Measurements from ENCODE around the gene CCL27.

CCL27 gene

DNA sequence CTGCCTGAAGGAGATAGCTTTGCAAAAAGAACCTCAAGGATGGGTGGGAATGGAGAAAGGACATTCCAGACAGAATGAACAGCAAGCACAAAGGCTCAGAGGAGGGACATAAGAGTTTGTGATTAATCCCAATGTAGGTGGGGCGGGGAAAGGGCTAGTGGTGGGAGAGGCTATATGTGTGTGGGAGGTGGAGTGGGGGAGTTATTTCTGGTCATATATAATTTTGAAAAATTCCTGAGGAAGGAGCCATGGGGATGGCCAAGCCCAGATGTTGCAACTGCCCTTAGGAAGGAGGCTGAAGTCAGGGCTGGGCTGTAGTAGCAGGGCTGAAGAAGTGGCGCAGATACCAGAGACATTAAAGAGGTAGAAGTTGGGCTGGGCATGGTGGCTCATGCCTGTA lies 13.4 kb upstream of the CCL27 start:
- TF ChIP-seq, protein P1, sequence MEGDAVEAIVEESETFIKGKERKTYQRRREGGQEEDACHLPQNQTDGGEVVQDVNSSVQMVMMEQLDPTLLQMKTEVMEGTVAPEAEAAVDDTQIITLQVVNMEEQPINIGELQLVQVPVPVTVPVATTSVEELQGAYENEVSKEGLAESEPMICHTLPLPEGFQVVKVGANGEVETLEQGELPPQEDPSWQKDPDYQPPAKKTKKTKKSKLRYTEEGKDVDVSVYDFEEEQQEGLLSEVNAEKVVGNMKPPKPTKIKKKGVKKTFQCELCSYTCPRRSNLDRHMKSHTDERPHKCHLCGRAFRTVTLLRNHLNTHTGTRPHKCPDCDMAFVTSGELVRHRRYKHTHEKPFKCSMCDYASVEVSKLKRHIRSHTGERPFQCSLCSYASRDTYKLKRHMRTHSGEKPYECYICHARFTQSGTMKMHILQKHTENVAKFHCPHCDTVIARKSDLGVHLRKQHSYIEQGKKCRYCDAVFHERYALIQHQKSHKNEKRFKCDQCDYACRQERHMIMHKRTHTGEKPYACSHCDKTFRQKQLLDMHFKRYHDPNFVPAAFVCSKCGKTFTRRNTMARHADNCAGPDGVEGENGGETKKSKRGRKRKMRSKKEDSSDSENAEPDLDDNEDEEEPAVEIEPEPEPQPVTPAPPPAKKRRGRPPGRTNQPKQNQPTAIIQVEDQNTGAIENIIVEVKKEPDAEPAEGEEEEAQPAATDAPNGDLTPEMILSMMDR (IDR thresholded peaks at IDR 0.05; ENCODE audit: low read depth, low read length) = no peak
- DNase-seq (ENCODE audit: extremely low read depth, low read depth) = no peak

DNA sequence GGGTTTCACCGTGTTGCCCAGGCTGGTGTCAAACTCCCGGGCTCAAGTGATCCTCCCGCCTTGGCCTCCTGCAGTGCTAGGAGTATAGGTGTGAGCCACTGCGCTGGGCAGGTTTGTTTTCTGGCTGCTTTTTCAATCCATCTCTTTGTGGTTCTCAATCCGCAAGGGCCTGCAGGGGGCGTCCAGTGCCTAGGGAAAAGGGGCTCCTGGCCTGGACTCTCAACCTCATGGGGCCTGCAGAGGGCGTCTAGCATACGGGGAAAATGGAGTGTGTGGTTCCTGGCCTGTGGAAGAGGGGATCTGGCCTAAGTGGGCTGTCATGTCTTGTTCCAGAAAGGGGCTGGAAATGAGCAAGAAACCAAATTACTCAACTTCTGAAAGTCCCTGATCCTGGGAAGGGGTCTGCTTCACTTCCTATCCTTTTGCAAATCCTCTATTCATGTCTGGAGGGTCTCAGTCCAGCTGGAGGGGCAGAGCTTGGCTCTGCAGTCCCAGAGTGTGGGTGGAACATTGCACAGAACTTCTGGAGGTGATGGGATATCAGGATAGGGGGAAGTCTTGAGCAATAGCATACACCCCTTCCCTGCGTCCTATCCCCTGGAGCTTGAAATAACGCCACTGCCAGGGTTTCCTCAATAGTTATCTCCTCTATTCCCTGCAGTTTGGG lies 12.7 kb upstream of the CCL27 start:
- TF ChIP-seq, protein P1 (IDR thresholded peaks at IDR 0.05; ENCODE audit: low read depth, low read length) = peak; percentile 96
- no peak for DNase-seq (ENCODE audit: extremely low read depth, low read depth)

DNA sequence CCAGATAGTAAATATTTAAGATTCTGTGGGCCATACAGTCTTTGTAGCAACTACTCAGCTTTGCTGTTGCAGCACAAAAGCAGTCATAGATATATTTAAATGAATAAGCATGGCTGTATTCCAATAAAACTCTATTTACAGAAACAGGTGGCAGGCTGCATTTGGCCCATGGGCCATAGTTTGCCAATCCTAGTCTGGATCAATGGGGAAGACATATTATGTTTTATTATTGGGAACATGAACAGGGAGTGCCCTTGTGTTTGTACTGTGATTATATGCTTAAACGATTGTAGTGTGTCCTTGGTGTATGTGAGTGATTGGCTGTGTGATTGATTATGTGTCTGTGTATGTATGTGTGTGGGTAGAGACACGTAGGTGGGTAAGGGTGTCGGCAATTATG lies 12.0 kb upstream of the CCL27 start:
- no peak for DNase-seq (ENCODE audit: extremely low read depth, low read depth)
- TF ChIP-seq, protein P1 (IDR thresholded peaks at IDR 0.05; ENCODE audit: low read depth, low read length) = no peak

DNA sequence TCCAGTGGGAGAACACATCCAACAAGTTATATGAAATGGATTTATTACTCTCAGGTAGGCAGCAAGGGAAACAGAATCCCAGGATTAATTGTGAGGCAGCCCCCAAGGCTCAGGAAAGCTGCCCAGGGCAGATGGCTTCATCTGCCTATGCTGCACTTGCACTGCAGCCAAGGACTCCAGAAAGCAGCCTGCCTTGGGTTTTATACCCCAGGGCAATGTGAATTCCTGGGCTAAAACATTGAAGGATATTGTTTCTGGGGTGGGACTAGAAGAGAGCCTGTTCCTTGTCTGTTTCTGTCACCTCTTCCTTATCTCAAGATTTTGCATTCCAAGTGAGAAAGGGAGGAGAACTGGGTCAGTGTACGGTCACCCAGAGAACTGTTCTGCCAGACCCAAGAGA lies 8.8 kb upstream of the CCL27 start:
- TF ChIP-seq, protein P1 (IDR thresholded peaks at IDR 0.05; ENCODE audit: low read depth, low read length) = no peak
- DNase-seq (ENCODE audit: extremely low read depth, low read depth) = no peak

DNA sequence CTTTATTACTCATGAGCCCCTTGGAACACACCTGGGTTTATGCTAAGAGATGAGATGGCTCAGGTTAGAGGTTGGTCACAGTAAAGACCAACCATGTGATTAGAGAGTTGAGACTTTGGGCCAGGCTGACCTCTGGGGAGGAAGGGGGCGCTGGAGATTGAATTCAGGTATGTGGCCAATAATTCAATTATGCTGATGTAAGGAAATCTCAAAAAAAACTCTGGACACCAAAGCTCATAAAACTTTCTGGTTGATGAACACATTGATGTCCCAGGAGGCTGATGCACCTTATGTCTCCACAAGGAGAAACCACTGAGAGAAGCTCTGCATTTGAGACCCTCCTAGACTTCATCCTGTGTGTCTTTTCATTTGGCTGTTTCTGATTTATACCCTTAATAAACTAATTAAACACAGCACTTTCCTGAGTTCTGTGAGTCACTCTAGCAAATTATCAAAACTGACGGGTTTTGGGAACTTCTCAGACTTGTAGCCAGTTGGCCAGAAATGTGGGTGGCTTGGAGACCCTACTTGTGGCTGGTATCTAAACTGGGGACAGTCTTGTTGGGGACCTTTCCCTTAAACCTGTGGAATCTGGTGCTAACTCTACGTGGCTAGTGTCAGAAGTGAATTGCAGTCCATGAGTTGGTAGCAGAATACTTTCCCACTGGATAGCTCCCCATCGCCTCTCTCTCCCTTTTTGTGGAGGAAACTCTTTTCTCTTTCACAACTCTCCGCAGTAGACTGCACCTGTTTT lies 7.5 kb upstream of the CCL27 start:
- TF ChIP-seq, protein P1 (IDR thresholded peaks at IDR 0.05; ENCODE audit: low read depth, low read length) = no peak
- DNase-seq (ENCODE audit: extremely low read depth, low read depth) = no peak

DNA sequence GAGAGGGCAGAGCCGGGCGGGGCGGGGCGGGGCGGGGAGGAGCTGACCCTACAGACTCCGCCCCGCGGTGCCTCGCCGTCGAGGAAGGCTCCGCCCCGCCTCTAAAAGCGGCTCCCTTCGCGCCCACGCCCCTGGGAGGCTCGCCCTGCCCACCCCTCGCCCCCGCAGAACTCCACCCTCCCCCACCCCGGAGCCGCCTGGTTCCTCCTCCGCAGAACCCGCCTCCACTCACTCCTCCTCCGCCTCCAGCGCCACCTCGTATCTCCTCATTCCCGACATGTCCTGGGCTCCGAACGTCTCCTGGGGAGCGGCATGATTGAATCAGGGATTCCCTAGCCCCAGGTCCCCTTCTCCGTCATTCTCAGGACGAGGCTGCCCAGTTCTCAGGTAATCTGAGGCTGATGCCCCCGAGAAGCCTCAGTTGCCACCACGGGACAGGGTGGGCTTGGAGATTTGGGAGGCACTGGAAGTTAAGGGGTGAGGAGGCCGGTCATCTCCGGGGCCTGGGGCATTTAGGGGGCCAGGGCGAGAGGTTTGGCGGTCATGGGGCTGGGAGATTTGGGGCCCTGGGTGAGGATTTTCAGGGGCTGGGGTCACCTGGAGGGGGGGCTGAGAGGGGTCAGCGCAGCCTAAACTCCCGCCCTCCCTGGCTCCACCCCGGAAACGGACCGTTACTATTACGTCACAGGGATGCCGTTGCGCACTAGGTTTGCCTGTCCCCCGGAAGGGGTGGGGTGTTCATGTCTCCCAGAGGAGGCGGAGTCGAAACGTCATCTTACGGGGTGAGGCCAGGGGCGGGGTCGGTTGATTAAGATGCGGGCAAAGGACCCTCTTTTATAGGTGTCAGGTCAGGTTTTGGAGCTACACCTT lies 3.2 kb upstream of the CCL27 start:
- peak; percentile 91 for DNase-seq (ENCODE audit: extremely low read depth, low read depth)
- TF ChIP-seq, protein P1 (IDR thresholded peaks at IDR 0.05; ENCODE audit: low read depth, low read length) = no peak

DNA sequence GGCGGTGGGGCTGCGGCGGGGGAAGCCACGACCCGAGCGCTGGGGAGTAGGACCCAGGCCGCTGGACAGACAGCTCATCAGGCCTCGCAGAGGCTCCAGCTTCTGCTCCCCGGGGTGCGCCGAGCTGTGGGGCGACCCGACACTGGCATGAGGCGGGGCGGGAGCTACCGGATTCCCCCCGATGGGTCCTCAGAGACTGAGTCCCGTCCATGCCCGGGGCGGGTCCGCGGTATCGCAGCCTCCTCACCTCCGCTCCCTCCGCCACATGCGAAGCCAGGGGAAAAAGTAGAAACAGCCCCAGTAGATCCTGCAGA lies 2.6 kb upstream of the CCL27 start:
- no peak for DNase-seq (ENCODE audit: extremely low read depth, low read depth)
- TF ChIP-seq, protein P1 (IDR thresholded peaks at IDR 0.05; ENCODE audit: low read depth, low read length) = no peak

All from AG09319 (cell line).